Measurements from ENCODE around the gene PSORS1C1. TPM values are rescaled to one million over a fixed set of nuclear protein-coding genes. Genes with fewer than 3 reads are reported as not detected.
"Not testable (repeated sequence)": the region's sequence is repeated elsewhere in the genome, so short reads cannot be mapped to it uniquely, and the experiment has no call there.

The PSORS1C1 gene
- total RNA-seq, 2 experiments from 2014 or later, result not detected

DNA sequence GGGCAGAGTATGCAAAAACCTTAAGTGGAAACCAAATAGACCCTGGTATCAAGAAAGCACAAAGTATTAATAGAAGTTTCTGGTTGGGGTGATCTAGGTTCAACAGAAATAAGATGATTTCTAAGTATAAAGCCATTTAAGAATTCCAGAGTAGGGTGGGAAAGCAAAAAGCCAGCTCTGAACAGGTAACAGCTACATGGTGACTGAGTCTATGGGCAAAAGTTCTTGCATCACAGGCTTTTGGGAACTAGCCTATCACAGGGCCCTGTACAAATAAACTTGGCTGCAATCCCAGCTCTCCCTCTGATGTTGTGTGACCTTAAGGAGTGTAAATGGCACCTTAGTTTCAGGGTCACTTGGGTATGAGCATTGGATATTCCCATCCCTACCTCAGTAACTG, 49.3 kb downstream of the PSORS1C1 start:
- no peaks in the 10 kb centered on the region; the same call in 1 of the 2 replicates for H4K20me1 ChIP-seq (ENCODE audit: insufficient read depth, low read length)
- BruUV-seq (replicated peaks), result no TSS peak
- POLR2A ChIA-PET, result interaction anchor here (1.6 kb wide), 1 partner anchor 25 kb away, joined by 3 read pairs; the partner anchor contains the start of gene PSORS1C2
- no peaks in the 10 kb centered on the region for H3K9me3 ChIP-seq (ENCODE audit: low read length)
- CTCF ChIA-PET (ENCODE audit: unreplicated experiment), result no interaction called here
- no peak overlapping the region for H3K27ac ChIP-seq (ENCODE audit: low read depth, low read length, poor library complexity, severe bottlenecking)
- no peaks in the 10 kb centered on the region for H3K9me2 ChIP-seq (ENCODE audit: insufficient read depth, low read length)
- peaks cover 47% of the 10 kb centered on the region for H3K36me3 ChIP-seq (ENCODE audit: insufficient read depth, low read length)
- TF ChIP-seq CTCF (conservative IDR thresholded peaks at IDR 0.05; ENCODE audit: low read length) (no peak), EZH2phosphoT487 (IDR thresholded peaks at IDR 0.05; ENCODE audit: borderline replicate concordance, low read depth, low read length) (no peak)
- H3K4me3 ChIP-seq (ENCODE audit: low read depth, low read length, poor library complexity, severe bottlenecking), result no peak overlapping the region
- H2AFZ ChIP-seq (ENCODE audit: low read length), result no peak overlapping the region
- no peak for DNase-seq (ENCODE audit: low spot score)
- H3K79me2 ChIP-seq (ENCODE audit: insufficient read depth, low read depth, low read length), result peaks cover 13% of the 10 kb centered on the region; the same call in 1 of the 2 replicates
- intact Hi-C loops (cut with micrococcal nuclease; ENCODE audit: unreplicated experiment), result no loop called here
- peaks cover 39% of the 10 kb centered on the region for H3K4me1 ChIP-seq (ENCODE audit: insufficient read depth, low read length, poor library complexity, severe bottlenecking)
- peak overlapping the region; percentile 36 for H3K4me2 ChIP-seq (ENCODE audit: low read length)

- intact Hi-C loops (cut with micrococcal nuclease; ENCODE audit: unreplicated experiment); DNase-seq (ENCODE audit: low spot score); H3K9me2 ChIP-seq (ENCODE audit: insufficient read depth, low read length); BruUV-seq (replicated peaks); H3K79me2 ChIP-seq (ENCODE audit: insufficient read depth, low read depth, low read length); H2AFZ ChIP-seq (ENCODE audit: low read length); CTCF ChIA-PET (ENCODE audit: unreplicated experiment); H3K9me3 ChIP-seq (ENCODE audit: low read length); H4K20me1 ChIP-seq (ENCODE audit: insufficient read depth, low read length): not testable (repeated sequence)
- Histone ChIP-seq H3K4me3 (ENCODE audit: low read depth, low read length, poor library complexity, severe bottlenecking) (peak overlapping the region; percentile 14), H3K4me1 (ENCODE audit: insufficient read depth, low read length, poor library complexity, severe bottlenecking) (peaks cover 37% of the 10 kb centered on the region), H3K4me2 (ENCODE audit: low read length) (peak overlapping the region; percentile 78), H3K36me3 (ENCODE audit: insufficient read depth, low read length) (peaks cover 45% of the 10 kb centered on the region), H3K27ac (ENCODE audit: low read depth, low read length, poor library complexity, severe bottlenecking) (peak overlapping the region; percentile 42)
- POLR2A ChIA-PET, result interaction anchor here (1.6 kb wide), 1 partner anchor 26 kb away, joined by 3 read pairs; the partner anchor contains the start of gene PSORS1C2
These were observed 50.0 kb downstream of the PSORS1C1 start for GRCh38 chr6:31164475-31165063.

GRCh38 chr6:31165064-31165832, 50.6 kb downstream of the PSORS1C1 start:
- Histone ChIP-seq H3K4me2 (ENCODE audit: low read length) (peak overlapping the region; percentile 78), H3K27ac (ENCODE audit: low read depth, low read length, poor library complexity, severe bottlenecking) (peak overlapping the region; percentile 42), H3K36me3 (ENCODE audit: insufficient read depth, low read length) (peaks cover 38% of the 10 kb centered on the region), H3K4me3 (ENCODE audit: low read depth, low read length, poor library complexity, severe bottlenecking) (peak overlapping the region; percentile 14), H3K4me1 (ENCODE audit: insufficient read depth, low read length, poor library complexity, severe bottlenecking) (peaks cover 30% of the 10 kb centered on the region)
- intact Hi-C loops (cut with micrococcal nuclease; ENCODE audit: unreplicated experiment); H2AFZ ChIP-seq (ENCODE audit: low read length); H4K20me1 ChIP-seq (ENCODE audit: insufficient read depth, low read length); H3K9me2 ChIP-seq (ENCODE audit: insufficient read depth, low read length); BruUV-seq (replicated peaks); CTCF ChIA-PET (ENCODE audit: unreplicated experiment); H3K9me3 ChIP-seq (ENCODE audit: low read length); H3K79me2 ChIP-seq (ENCODE audit: insufficient read depth, low read depth, low read length): not testable (repeated sequence)
- DNase-seq (ENCODE audit: low spot score), result peak; percentile 63
- POLR2A ChIA-PET, result interaction anchor here (1.6 kb wide), 1 partner anchor 27 kb away, joined by 3 read pairs; the partner anchor contains the start of gene PSORS1C2

All from OCI-LY7 (cell line).